NCI-H748 (cell line): ENCODE data around the gene ERAS.
"Not testable (repeated sequence)": the region's sequence is repeated elsewhere in the genome, so short reads cannot be mapped to it uniquely, and the experiment has no call there.

Experiments used
- DNase-seq: peaks from one replicate; lab custom pipeline; 2025; ENCODE audit not compliant: unreplicated experiment; lab: John Stamatoyannopoulos, UW

ERAS gene

GRCh38 chrX:48794911-48795515, 31.3 kb upstream of the ERAS start:
- no peak for DNase-seq

GRCh38 chrX:48798318-48798717, 28.0 kb upstream of the ERAS start:
- DNase-seq: no peak

- no peak for DNase-seq
These were observed 25.6 kb upstream of the ERAS start for GRCh38 chrX:48800574-48801279.

GRCh38 chrX:48801280-48802088, 24.8 kb upstream of the ERAS start, which contains the start of gene HDAC6:
HDAC6 (plus strand) TSS chrX:48802067; CDS start chrX:48802693, 626 bp downstream.
- peak; percentile 99 for DNase-seq

- DNase-seq: peak; percentile 91
These were observed 24.0 kb upstream of the ERAS start for GRCh38 chrX:48802089-48802904.

- no peak for DNase-seq
These were observed 23.5 kb upstream of the ERAS start for GRCh38 chrX:48802905-48803200.

- no peak for DNase-seq
These were observed 20.2 kb upstream of the ERAS start for GRCh38 chrX:48806081-48806480.

GRCh38 chrX:48813644-48814043, 12.7 kb upstream of the ERAS start:
- no peak for DNase-seq

- DNase-seq: no peak
These were observed 11.6 kb upstream of the ERAS start for GRCh38 chrX:48814722-48815121.

GRCh38 chrX:48815266-48815665, 11.0 kb upstream of the ERAS start:
- DNase-seq: no peak

- DNase-seq: no peak
These were observed 10.1 kb upstream of the ERAS start for GRCh38 chrX:48816014-48816810.

- no peak for DNase-seq
These were observed 8.2 kb upstream of the ERAS start for GRCh38 chrX:48818098-48818497.

GRCh38 chrX:48818866-48819265, 7.4 kb upstream of the ERAS start:
- no peak for DNase-seq

- not testable (repeated sequence) for DNase-seq
These were observed 6.9 kb upstream of the ERAS start for GRCh38 chrX:48819394-48819793.

- no peak for DNase-seq
These were observed 3.3 kb upstream of the ERAS start for GRCh38 chrX:48823053-48823452.

- DNase-seq: no peak
These were observed 2.2 kb upstream of the ERAS start for GRCh38 chrX:48824066-48824465.

- no peak for DNase-seq
These were observed 752 bp downstream of the ERAS start for GRCh38 chrX:48826876-48827653.

- no peak for DNase-seq
These were observed 1.3 kb downstream of the ERAS start for GRCh38 chrX:48827654-48827968.

GRCh38 chrX:48829016-48829735, 2.9 kb downstream of the ERAS start:
- no peak for DNase-seq
